ENCODE results near the gene TIMELESS. TPM values are rescaled to one million over a fixed set of nuclear protein-coding genes. Genes with fewer than 3 reads are reported as not detected.

The TIMELESS gene
- polyA plus RNA-seq, 1 donor (not counting 4 experiments of a cell fraction or from before 2014, with no cell fraction given): 3.5 TPM

DNA sequence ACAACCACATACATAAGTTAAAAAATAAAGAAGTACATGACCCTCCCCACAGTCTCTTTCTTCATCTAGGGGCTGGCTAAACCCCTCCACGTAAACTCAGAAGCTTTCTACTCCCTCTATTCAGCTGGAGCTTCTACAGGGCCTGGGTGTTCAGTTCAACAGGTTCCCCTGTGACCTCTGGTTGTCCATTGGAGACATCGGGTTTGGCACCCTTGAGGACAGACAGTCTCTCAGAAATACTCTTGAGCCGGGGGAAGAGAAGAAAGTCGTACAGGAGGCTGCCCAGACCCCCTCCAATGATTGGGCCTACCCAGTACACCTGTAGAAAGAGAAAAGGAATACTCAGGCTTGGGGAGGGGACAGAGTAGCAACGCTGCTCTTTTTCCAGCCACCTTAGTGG lies 1.9 kb upstream of the TIMELESS start:
- TF ChIP-seq EZH2 (IDR thresholded peaks at IDR 0.05; ENCODE audit: low read length): no peak
- no peak for TF ChIP-seq CTCF (optimal IDR thresholded peaks at IDR 0.05 in 1 of 3, IDR thresholded peaks at IDR 0.05 in 1 of 3, conservative IDR thresholded peaks at IDR 0.05 in 1 of 3; ENCODE audit: extremely low read depth in 1 of 3, insufficient read depth in 2 of 3, low read length in 3 of 3)
- FAIRE-seq: no peak

DNA sequence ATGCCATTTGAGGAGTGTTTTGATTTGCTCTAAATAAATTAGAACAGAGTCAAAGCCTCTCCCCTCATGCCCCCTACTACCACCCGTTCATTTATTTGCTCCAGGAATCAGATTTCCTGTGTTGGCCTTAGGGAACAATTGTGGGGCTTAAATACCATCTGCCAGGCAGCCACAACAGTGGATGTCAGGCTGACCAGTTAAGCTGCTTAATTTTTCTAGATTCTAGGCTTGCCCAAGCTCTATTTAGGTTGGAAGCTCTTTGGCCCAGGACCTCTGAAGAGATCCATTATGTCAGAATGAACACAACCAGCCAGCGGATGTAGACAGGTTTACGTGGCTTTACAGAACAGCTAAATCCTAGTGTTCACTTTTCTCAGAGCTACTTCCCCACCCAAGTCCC lies 1.0 kb upstream of the TIMELESS start:
- no peaks in the 10 kb centered on the region for H4K20me1 ChIP-seq (ENCODE audit: control insufficient read depth, extremely low read depth, insufficient read depth, low read length)
- TF ChIP-seq CTCF (optimal IDR thresholded peaks at IDR 0.05 in 1 of 3, IDR thresholded peaks at IDR 0.05 in 1 of 3, conservative IDR thresholded peaks at IDR 0.05 in 1 of 3; ENCODE audit: extremely low read depth in 1 of 3, insufficient read depth in 2 of 3, low read length in 3 of 3) (no peak), EZH2 (IDR thresholded peaks at IDR 0.05; ENCODE audit: low read length) (no peak)
- dilution Hi-C loops (cut with MboI; ENCODE audit: extremely low pct_ligation_motif_present, low sequenced_read_pairs): no loop called here
- no peaks in the 10 kb centered on the region for H3K9me3 ChIP-seq (ENCODE audit: control insufficient read depth, low read depth, low read length)
- H3K36me3 ChIP-seq (ENCODE audit: control insufficient read depth in 2 of 2, extremely low read depth in 1 of 2, insufficient read depth in 2 of 2, low read length in 2 of 2): no peaks in the 10 kb centered on the region
- H3K27me3 ChIP-seq (ENCODE audit: control insufficient read depth, extremely low read depth, insufficient read depth, low read length): peaks cover 3% of the 10 kb centered on the region
- peaks cover 4% of the 10 kb centered on the region for H3K4me1 ChIP-seq (ENCODE audit: control insufficient read depth, extremely low read depth, insufficient read depth, low read length)
- H3K79me2 ChIP-seq (ENCODE audit: control insufficient read depth, insufficient read depth, low read length): no peaks in the 10 kb centered on the region
- H2AFZ ChIP-seq (ENCODE audit: control insufficient read depth, low read length): no peak overlapping the region
- H3K4me2 ChIP-seq (ENCODE audit: control insufficient read depth, extremely low read depth, insufficient read depth, low read depth, low read length): no peak overlapping the region
- H3K9ac ChIP-seq (ENCODE audit: control insufficient read depth, extremely low read depth, insufficient read depth, low read length): no peak overlapping the region
- no peak for DNase-seq (ENCODE audit: low read depth, low spot score)
- H3K27ac ChIP-seq (ENCODE audit: control insufficient read depth, insufficient read depth, low read length): no peak overlapping the region
- no peaks in the 10 kb centered on the region for H3K9me1 ChIP-seq (ENCODE audit: control insufficient read depth, extremely low read depth, insufficient read depth, low read length)
- H3K4me3 ChIP-seq (ENCODE audit: control insufficient read depth in 2 of 3, extremely low read depth in 1 of 3, insufficient read depth in 2 of 3, low read depth in 1 of 3, low read length in 3 of 3): no peak overlapping the region
- FAIRE-seq: no peak

More for the DNA sequence above, 1.9 kb upstream of the TIMELESS start:
- Histone ChIP-seq H3K27ac (ENCODE audit: control insufficient read depth, insufficient read depth, low read length) (no peak overlapping the region), H3K4me1 (ENCODE audit: control insufficient read depth, extremely low read depth, insufficient read depth, low read length) (peaks cover 4% of the 10 kb centered on the region), H3K9me1 (ENCODE audit: control insufficient read depth, extremely low read depth, insufficient read depth, low read length) (no peaks in the 10 kb centered on the region), H3K9me3 (ENCODE audit: control insufficient read depth, low read depth, low read length) (no peaks in the 10 kb centered on the region), H4K20me1 (ENCODE audit: control insufficient read depth, extremely low read depth, insufficient read depth, low read length) (no peaks in the 10 kb centered on the region), H3K4me2 (ENCODE audit: control insufficient read depth, extremely low read depth, insufficient read depth, low read depth, low read length) (no peak overlapping the region), H3K36me3 (ENCODE audit: control insufficient read depth in 2 of 2, extremely low read depth in 1 of 2, insufficient read depth in 2 of 2, low read length in 2 of 2) (no peaks in the 10 kb centered on the region), H2AFZ (ENCODE audit: control insufficient read depth, low read length) (no peak overlapping the region), H3K9ac (ENCODE audit: control insufficient read depth, extremely low read depth, insufficient read depth, low read length) (no peak overlapping the region), H3K4me3 (ENCODE audit: control insufficient read depth in 2 of 3, extremely low read depth in 1 of 3, insufficient read depth in 2 of 3, low read depth in 1 of 3, low read length in 3 of 3) (no peak overlapping the region), H3K27me3 (ENCODE audit: control insufficient read depth, extremely low read depth, insufficient read depth, low read length) (peaks cover 3% of the 10 kb centered on the region), H3K79me2 (ENCODE audit: control insufficient read depth, insufficient read depth, low read length) (no peaks in the 10 kb centered on the region)
- no peak for DNase-seq (ENCODE audit: low read depth, low spot score)
- dilution Hi-C loops (cut with MboI; ENCODE audit: extremely low pct_ligation_motif_present, low sequenced_read_pairs): no loop called here
